Lower lobe of right lung (tissue), 2 donors: ENCODE data around the gene PTPRN2. TPM values are rescaled to one million over a fixed set of nuclear protein-coding genes. Genes with fewer than 3 reads are reported as not detected.

Source experiments
- ATAC-seq, 2 donors: fragments of 200-7000 bp; cut with Tn5 transposase; one replicate each; pipeline ENCODE4 v1.9.1; 2020 to 2022; ENCODE audit warnings: mild to moderate bottlenecking in 2 of 2, moderate library complexity in 2 of 2
- DNase-seq: peaks from one replicate; pipeline ENCODE4 v3.0.0-alpha.2; 2020
- H3K27ac ChIP-seq: fragments of 200-600 bp; one replicate; pipeline ENCODE4 v1.8.0; 2022
- H3K27me3 ChIP-seq: fragments of 200-600 bp; one replicate; pipeline ENCODE4 v1.8.0; 2022; ENCODE audit warnings: low read depth
- H3K36me3 ChIP-seq: fragments of 200-600 bp; one replicate; pipeline ENCODE4 v1.8.0; 2022; ENCODE audit warnings: mild to moderate bottlenecking
- H3K4me1 ChIP-seq: fragments of 200-600 bp; one replicate; pipeline ENCODE4 v1.8.0; 2022
- H3K4me3 ChIP-seq: fragments of 200-600 bp; one replicate; pipeline ENCODE4 v1.8.0; 2022; ENCODE audit warnings: mild to moderate bottlenecking
- H3K9me3 ChIP-seq: fragments of 200-600 bp; one replicate; pipeline ENCODE4 v1.8.0; 2022
- intact Hi-C: fragments of 100-400 bp; cut with DNase I; formaldehyde crosslinking; loops from one replicate; pipeline ENCODE4 v1.11.0; 2022
- total RNA-seq: library from RNA; stranded (reverse); fragmentation: NEBNext Ultra II Directional; extraction: Animal tissue kit (Norgen Biotek cat#: 25700); gene quantifications from one replicate; pipeline ENCODE4 v1.2.1, GENCODE V29; 2021
- TF ChIP-seq, protein P1 (sequence below): fragments of 200-600 bp; IDR thresholded peaks from one replicate; pipeline ENCODE4 v1.8.0; 2022; ENCODE audit warnings: antibody characterized with exemption, mild to moderate bottlenecking
- donor health status: DM: no; HTN: yes; CAD: no; lungs with severe emphysema.

PTPRN2 gene
- total RNA-seq, 1 donor from 2014 or later, result 6.8 TPM

DNA sequence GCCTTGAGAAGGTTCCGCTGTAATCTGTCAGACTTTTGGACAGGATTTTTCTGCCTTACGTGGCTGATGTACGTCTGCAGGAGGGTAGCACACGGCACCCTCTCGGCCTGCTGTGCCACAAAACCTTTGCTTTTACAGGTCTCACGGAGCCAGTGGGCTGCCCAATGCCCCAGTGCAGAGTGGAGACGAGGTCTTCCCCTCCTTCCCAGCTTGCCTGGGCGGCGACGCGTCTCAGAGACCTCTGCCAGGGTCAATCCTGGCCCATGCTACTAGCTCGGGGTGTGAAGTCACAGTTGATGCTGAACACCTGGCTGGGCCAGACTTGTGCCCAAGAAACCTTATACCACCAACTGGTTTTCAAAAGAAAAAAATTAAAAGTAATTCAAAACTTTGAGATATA is 724.4 kb downstream of the PTPRN2 start:
- Histone ChIP-seq H3K4me1 (no peaks in the 10 kb centered on the region), H3K36me3 (no peaks in the 10 kb centered on the region), H3K27ac (no peak overlapping the region), H3K4me3 (no peak overlapping the region), H3K9me3 (no peaks in the 10 kb centered on the region), H3K27me3 (no peaks in the 10 kb centered on the region)
- ATAC-seq (no peak), DNase-seq (no peak)
- intact Hi-C loops, result no loop called here
- TF ChIP-seq, protein P1, sequence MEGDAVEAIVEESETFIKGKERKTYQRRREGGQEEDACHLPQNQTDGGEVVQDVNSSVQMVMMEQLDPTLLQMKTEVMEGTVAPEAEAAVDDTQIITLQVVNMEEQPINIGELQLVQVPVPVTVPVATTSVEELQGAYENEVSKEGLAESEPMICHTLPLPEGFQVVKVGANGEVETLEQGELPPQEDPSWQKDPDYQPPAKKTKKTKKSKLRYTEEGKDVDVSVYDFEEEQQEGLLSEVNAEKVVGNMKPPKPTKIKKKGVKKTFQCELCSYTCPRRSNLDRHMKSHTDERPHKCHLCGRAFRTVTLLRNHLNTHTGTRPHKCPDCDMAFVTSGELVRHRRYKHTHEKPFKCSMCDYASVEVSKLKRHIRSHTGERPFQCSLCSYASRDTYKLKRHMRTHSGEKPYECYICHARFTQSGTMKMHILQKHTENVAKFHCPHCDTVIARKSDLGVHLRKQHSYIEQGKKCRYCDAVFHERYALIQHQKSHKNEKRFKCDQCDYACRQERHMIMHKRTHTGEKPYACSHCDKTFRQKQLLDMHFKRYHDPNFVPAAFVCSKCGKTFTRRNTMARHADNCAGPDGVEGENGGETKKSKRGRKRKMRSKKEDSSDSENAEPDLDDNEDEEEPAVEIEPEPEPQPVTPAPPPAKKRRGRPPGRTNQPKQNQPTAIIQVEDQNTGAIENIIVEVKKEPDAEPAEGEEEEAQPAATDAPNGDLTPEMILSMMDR, result no peak

DNA sequence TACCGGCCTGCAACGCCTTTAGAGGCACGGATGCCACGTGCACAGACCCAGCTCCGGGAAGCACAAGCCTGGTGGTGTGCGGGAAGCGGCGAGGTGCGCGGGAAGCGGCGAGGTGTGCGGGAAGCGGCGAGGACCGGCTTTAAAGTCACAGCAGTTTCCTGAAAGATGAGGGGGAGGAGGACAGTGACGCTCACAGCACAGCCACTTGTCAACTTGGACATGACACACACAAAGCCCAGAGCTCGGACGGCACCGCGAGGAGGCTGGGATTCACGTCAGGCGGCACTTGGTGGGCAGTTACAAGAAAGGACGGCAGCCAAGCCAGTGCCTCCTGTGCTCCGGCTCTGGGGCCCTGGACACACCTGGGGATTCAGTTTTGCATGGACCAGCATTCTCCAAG is 724.9 kb downstream of the PTPRN2 start:
- DNase-seq (no peak), ATAC-seq (no peak)
- no peak overlapping the region for H3K27ac ChIP-seq
- no peaks in the 10 kb centered on the region for H3K36me3 ChIP-seq
- H3K9me3 ChIP-seq, result no peaks in the 10 kb centered on the region
- no peaks in the 10 kb centered on the region for H3K27me3 ChIP-seq
- TF ChIP-seq, protein P1, result no peak
- no peaks in the 10 kb centered on the region for H3K4me1 ChIP-seq
- intact Hi-C loops, result no loop called here
- no peak overlapping the region for H3K4me3 ChIP-seq

DNA sequence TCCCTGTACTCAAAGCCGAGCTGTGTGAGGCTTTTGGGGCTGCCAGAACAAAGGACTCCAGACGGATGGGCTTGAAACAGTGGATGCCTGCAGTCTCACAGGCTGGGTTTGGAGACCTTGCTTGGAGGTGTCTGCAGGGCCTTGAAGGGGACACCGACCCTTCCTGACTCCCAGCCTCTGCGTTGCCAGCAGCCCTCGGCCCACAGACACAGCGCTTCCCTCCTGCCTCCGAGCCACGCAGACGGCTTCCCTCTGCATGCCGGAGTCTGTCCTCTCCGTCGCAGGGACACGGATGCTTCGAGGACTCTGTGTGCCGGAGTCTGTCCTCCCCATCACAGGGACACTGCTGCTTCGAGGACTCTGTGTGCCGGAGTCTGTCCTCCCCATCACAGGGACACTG is 726.1 kb downstream of the PTPRN2 start:
- no peak for DNase-seq

DNA sequence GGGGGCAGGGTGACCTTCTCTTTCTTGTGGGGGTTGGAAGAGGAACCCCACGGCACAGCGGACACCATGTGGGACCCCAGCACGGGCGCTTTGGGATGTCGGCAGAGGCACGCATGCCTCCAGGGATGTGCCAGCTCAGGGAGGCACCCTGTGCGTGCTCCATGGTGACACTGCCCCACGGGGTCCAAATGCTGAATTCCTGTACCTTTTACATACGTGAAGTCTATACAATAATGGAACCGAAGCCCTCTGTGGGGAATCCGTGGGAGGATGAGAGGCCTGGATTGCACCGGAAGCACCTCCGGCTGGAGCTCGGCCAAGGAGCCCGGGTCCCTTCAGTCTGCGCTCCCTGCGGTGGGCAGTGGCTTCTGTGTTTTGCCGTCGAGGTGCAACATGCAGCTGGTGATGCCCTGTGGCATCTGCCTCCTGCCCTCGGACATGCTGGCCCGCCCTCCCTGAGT is 726.6 kb downstream of the PTPRN2 start:
- H3K27me3 ChIP-seq, result no peaks in the 10 kb centered on the region
- H3K4me3 ChIP-seq, result no peak overlapping the region
- TF ChIP-seq, protein P1, result no peak
- H3K36me3 ChIP-seq, result no peaks in the 10 kb centered on the region
- H3K27ac ChIP-seq, result no peak overlapping the region
- intact Hi-C loops, result no loop called here
- ATAC-seq (peak in 1 of 2 donors; percentile 15), DNase-seq (no peak)
- H3K4me1 ChIP-seq, result no peaks in the 10 kb centered on the region
- no peaks in the 10 kb centered on the region for H3K9me3 ChIP-seq

More for the DNA sequence above, 726.1 kb downstream of the PTPRN2 start:
- H3K27ac ChIP-seq, result no peak overlapping the region
- intact Hi-C loops, result no loop called here
- H3K36me3 ChIP-seq, result no peaks in the 10 kb centered on the region
- H3K9me3 ChIP-seq, result no peaks in the 10 kb centered on the region
- ATAC-seq, result no peak
- H3K27me3 ChIP-seq, result no peaks in the 10 kb centered on the region
- no peak overlapping the region for H3K4me3 ChIP-seq
- TF ChIP-seq, protein P1, result no peak
- H3K4me1 ChIP-seq, result no peaks in the 10 kb centered on the region

DNA sequence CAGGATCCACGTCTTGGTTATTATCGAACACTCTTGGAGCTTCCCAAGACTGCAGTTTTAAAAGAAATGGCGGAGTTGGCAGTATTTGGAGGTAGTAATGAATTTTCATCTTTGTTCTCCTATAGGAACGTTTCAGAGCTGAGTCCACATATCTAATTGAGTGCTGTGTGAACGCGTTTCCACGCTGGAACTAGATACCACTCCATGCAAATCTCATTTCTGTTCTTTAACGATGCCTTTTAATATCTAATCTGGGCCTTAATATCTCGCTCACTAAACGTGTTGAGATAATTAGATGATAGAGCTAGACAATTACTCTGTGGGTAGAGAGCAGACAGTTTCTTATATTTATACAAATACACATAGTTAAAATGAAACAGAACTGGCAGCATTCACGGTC is 727.2 kb downstream of the PTPRN2 start:
- TF ChIP-seq, protein P1, result no peak
- no peak for ATAC-seq

DNA sequence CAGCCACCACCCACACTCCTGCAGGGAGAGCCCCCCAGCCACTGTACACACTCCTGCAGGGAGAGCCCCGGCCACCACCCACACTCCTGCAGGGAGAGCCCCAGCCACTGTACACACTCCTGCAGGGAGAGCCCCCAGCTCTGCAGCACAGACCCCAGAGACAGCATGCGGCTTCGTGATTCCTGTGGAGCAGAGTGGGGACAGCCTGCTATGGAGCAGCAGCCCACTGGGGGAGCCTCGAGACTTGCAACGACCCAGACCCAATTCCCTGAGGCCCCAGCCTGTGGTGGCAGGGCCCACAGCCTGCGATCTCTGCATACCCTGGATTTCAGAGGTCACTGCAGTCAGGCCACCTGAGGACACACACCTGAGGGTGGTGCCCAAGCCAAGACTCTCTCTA is 727.7 kb downstream of the PTPRN2 start:
- Histone ChIP-seq H3K27me3 (no peaks in the 10 kb centered on the region), H3K9me3 (no peaks in the 10 kb centered on the region), H3K27ac (no peak overlapping the region), H3K4me3 (no peak overlapping the region), H3K4me1 (no peaks in the 10 kb centered on the region), H3K36me3 (no peaks in the 10 kb centered on the region)
- intact Hi-C loops, result no loop called here
- ATAC-seq, result no peak
- DNase-seq, result no peak
- TF ChIP-seq, protein P1, result no peak

More for the DNA sequence above, 727.2 kb downstream of the PTPRN2 start:
- Histone ChIP-seq H3K4me1 (no peaks in the 10 kb centered on the region), H3K27me3 (no peaks in the 10 kb centered on the region), H3K36me3 (no peaks in the 10 kb centered on the region), H3K4me3 (no peak overlapping the region), H3K9me3 (no peaks in the 10 kb centered on the region), H3K27ac (no peak overlapping the region)
- intact Hi-C loops, result no loop called here
- DNase-seq, result no peak
